ENCODE measurements around the gene LY6G6D.

The LY6G6D gene

DNA sequence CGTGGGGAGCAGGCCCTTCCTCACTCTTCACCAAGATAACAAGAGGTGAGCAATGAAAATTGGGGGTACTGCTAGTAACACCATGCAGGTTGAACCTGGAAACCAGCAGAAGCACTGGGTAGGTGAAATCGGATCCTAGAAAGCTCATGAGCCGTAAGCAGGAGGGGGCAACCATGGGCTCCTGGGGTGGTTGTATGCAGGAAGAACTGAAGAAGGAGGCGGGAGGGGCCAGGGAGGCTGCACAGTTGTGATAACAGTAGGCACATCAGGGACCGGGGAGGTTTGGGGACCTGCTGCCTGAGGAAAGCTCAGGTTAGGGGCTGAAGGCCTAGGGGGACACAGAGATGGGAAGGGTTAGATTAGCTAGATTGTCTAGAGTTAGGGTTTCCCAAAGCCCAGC lies 28.7 kb upstream of the LY6G6D start:
- Histone ChIP-seq H3K27ac (ENCODE audit: low read depth, low read length) (no peak overlapping the region), H3K4me3 (ENCODE audit: low read length) (no peak overlapping the region), H3K27me3 (ENCODE audit: control insufficient read depth, insufficient read depth, low read length) (no peaks in the 10 kb centered on the region), H3K4me1 (ENCODE audit: control insufficient read depth, insufficient read depth, low read length) (no peaks in the 10 kb centered on the region), H3K9ac (ENCODE audit: low read length) (no peak overlapping the region), H3K36me3 (ENCODE audit: control insufficient read depth, insufficient read depth, low read length) (peaks cover 37% of the 10 kb centered on the region)

DNA sequence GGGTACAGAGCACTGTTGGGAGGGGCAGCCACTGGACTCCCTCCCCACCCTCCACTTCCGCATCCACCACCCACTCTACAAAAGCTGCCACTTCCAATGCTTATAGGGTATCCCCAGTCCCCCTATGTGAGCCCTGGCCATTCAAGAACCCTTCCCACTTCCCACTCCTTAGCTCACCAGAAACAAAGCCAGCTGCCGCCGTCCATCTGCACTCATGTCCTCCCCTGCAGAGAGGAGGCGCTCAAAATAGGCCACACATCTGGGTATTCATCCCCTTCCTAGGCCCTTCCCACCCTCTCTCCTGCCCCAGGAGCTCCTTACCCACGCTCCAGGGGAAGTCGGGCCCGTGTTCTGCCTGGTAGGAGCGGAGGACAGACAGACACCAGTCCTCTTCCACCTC lies 27.8 kb upstream of the LY6G6D start:
- no peaks in the 10 kb centered on the region for H3K27me3 ChIP-seq (ENCODE audit: control insufficient read depth, insufficient read depth, low read length)
- no peak overlapping the region for H3K4me3 ChIP-seq (ENCODE audit: low read length)
- H3K9ac ChIP-seq (ENCODE audit: low read length) = no peak overlapping the region
- H3K27ac ChIP-seq (ENCODE audit: low read depth, low read length) = no peak overlapping the region
- H3K4me1 ChIP-seq (ENCODE audit: control insufficient read depth, insufficient read depth, low read length) = no peaks in the 10 kb centered on the region
- peaks cover 41% of the 10 kb centered on the region for H3K36me3 ChIP-seq (ENCODE audit: control insufficient read depth, insufficient read depth, low read length)

DNA sequence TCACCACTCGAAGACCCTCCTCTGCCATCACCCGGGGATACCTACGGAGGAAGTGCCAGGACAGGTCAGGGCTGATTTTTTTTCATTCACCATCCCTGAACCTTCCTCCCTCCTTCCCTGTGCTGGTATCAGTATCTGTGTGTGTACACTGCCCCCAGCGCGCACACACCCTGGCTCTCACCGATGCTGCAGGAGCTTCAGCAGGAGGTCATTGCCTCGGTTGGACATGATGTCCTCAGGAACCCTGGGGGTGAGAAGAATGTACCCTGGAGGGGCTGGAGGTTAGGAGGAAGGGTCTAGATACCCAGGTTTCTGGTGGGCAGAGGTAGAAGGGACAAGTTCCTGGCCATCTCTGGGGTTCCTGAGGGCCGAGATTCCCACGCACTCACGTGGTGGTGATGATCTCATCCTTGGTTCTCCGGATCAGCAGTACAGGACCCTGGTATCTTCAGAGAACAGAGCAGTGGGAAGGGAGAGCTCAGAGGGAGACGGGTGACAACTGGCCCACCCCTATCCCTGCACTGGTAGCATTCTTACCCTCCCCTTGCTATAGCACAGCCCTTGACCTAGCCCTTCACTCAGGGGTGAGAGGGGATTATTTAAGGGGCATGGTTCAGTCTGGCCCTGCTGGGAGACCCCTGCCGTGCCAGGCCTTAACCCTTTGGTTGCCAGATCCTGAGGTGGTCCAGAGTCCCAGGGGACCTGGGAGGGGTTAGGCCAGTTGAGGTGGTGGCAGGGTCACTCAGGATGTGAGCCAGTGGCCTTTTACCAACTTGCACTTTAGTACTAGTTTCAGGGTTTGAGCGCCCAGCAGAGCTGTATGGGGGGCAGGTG lies 27.1 kb upstream of the LY6G6D start:
- no peaks in the 10 kb centered on the region for H3K4me1 ChIP-seq (ENCODE audit: control insufficient read depth, insufficient read depth, low read length)
- H3K27me3 ChIP-seq (ENCODE audit: control insufficient read depth, insufficient read depth, low read length) = no peaks in the 10 kb centered on the region
- H3K27ac ChIP-seq (ENCODE audit: low read depth, low read length) = no peak overlapping the region
- H3K9ac ChIP-seq (ENCODE audit: low read length) = no peak overlapping the region
- peaks cover 43% of the 10 kb centered on the region for H3K36me3 ChIP-seq (ENCODE audit: control insufficient read depth, insufficient read depth, low read length)
- H3K4me3 ChIP-seq (ENCODE audit: low read length) = no peak overlapping the region

DNA sequence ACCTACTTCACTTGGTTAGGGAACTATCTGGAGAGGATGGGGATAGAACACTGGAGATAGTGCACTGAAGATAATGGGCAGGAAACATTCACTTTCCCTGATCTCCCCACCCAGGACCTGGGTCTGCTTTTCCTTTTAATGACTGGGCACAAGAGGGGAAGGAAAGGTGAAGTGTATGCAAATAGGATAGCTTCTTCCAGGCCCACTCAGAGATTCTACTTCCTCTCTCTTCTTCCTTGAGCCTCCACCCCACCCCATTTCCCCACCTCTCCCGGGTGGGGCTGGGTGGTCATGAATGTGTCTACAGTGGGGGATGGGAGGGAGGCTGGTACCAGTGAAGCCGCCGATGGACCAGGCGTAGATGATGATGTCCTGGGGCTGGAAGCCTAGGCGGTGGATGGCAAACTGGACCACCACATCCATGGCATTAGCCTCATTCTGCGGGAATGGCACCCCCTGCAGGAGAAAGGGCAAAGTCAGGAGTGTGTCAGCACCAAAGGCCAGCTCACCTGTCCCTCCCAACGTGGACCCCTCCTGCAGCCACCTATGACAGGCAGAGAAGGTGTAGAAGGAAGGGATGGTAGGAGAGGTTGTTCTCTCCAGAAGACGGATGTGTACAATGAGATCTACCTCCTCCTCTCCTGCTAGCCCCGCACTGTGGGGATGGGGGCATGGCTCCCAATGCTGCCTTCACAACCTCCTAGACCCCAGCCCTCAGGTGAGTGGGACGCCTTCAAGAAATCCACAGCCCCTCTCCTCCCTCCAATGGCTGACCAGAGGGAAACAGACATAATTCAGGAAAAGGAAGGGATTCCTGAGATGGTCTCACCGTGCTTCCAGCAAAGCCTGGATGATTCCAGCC lies 25.7 kb upstream of the LY6G6D start:
- H3K36me3 ChIP-seq (ENCODE audit: control insufficient read depth, insufficient read depth, low read length) = peaks cover 53% of the 10 kb centered on the region
- H3K9ac ChIP-seq (ENCODE audit: low read length) = no peak overlapping the region
- no peak overlapping the region for H3K4me3 ChIP-seq (ENCODE audit: low read length)
- no peaks in the 10 kb centered on the region for H3K27me3 ChIP-seq (ENCODE audit: control insufficient read depth, insufficient read depth, low read length)
- no peak overlapping the region for H3K27ac ChIP-seq (ENCODE audit: low read depth, low read length)
- no peaks in the 10 kb centered on the region for H3K4me1 ChIP-seq (ENCODE audit: control insufficient read depth, insufficient read depth, low read length)

- Histone ChIP-seq H3K4me1 (ENCODE audit: control insufficient read depth, insufficient read depth, low read length) (no peaks in the 10 kb centered on the region), H3K27me3 (ENCODE audit: control insufficient read depth, insufficient read depth, low read length) (no peaks in the 10 kb centered on the region), H3K27ac (ENCODE audit: low read depth, low read length) (no peak overlapping the region), H3K9ac (ENCODE audit: low read length) (no peak overlapping the region), H3K36me3 (ENCODE audit: control insufficient read depth, insufficient read depth, low read length) (peaks cover 59% of the 10 kb centered on the region), H3K4me3 (ENCODE audit: low read length) (no peak overlapping the region)
Observed at GRCh38 chr6:31690231-31691077, 24.7 kb upstream of the LY6G6D start.

- Histone ChIP-seq H3K4me1 (ENCODE audit: control insufficient read depth, insufficient read depth, low read length) (no peaks in the 10 kb centered on the region), H3K27ac (ENCODE audit: low read depth, low read length) (no peak overlapping the region), H3K4me3 (ENCODE audit: low read length) (no peak overlapping the region), H3K36me3 (ENCODE audit: control insufficient read depth, insufficient read depth, low read length) (peaks cover 56% of the 10 kb centered on the region), H3K9ac (ENCODE audit: low read length) (no peak overlapping the region), H3K27me3 (ENCODE audit: control insufficient read depth, insufficient read depth, low read length) (no peaks in the 10 kb centered on the region)
Observed at GRCh38 chr6:31691078-31691463, 24.1 kb upstream of the LY6G6D start.

GRCh38 chr6:31691564-31692108 lies 23.5 kb upstream of the LY6G6D start:
- Histone ChIP-seq H3K36me3 (ENCODE audit: control insufficient read depth, insufficient read depth, low read length) (peaks cover 51% of the 10 kb centered on the region), H3K27me3 (ENCODE audit: control insufficient read depth, insufficient read depth, low read length) (no peaks in the 10 kb centered on the region), H3K9ac (ENCODE audit: low read length) (no peak overlapping the region), H3K4me3 (ENCODE audit: low read length) (no peak overlapping the region), H3K27ac (ENCODE audit: low read depth, low read length) (no peak overlapping the region), H3K4me1 (ENCODE audit: control insufficient read depth, insufficient read depth, low read length) (no peaks in the 10 kb centered on the region)

DNA sequence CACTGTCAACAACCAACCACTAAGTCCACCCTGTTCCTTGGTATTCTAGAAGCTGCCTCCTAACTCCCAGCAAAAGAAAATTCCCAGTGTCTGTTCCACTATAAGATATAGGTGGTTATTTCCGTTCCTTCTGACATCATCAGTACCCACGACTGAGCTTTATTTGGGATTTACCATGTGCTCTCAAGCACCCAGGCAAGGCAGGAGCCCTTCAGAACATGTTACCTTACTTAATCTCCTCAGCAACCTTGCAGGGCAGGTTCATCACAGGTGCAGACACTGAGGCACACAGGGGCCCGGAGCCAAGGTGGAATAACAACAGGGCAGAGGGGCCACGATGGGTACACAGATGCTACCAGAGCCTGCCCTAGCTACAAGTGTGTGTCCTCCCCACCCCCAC lies 22.8 kb upstream of the LY6G6D start:
- Histone ChIP-seq H3K27ac (ENCODE audit: low read depth, low read length) (no peak overlapping the region), H3K4me1 (ENCODE audit: control insufficient read depth, insufficient read depth, low read length) (no peaks in the 10 kb centered on the region), H3K27me3 (ENCODE audit: control insufficient read depth, insufficient read depth, low read length) (no peaks in the 10 kb centered on the region), H3K36me3 (ENCODE audit: control insufficient read depth, insufficient read depth, low read length) (peaks cover 49% of the 10 kb centered on the region), H3K9ac (ENCODE audit: low read length) (no peak overlapping the region), H3K4me3 (ENCODE audit: low read length) (no peak overlapping the region)

- Histone ChIP-seq H3K36me3 (ENCODE audit: control insufficient read depth, insufficient read depth, low read length) (peaks cover 45% of the 10 kb centered on the region), H3K4me3 (ENCODE audit: low read length) (no peak overlapping the region), H3K9ac (ENCODE audit: low read length) (no peak overlapping the region), H3K27me3 (ENCODE audit: control insufficient read depth, insufficient read depth, low read length) (no peaks in the 10 kb centered on the region), H3K27ac (ENCODE audit: low read depth, low read length) (no peak overlapping the region), H3K4me1 (ENCODE audit: control insufficient read depth, insufficient read depth, low read length) (no peaks in the 10 kb centered on the region)
Observed at GRCh38 chr6:31692886-31693285, 22.3 kb upstream of the LY6G6D start.

- Histone ChIP-seq H3K4me3 (ENCODE audit: low read length) (no peak overlapping the region), H3K27ac (ENCODE audit: low read depth, low read length) (no peak overlapping the region), H3K36me3 (ENCODE audit: control insufficient read depth, insufficient read depth, low read length) (peaks cover 39% of the 10 kb centered on the region)
Observed at GRCh38 chr6:31693535-31693934, 21.6 kb upstream of the LY6G6D start.

GRCh38 chr6:31697555-31697954 lies 17.6 kb upstream of the LY6G6D start:
- H3K9ac ChIP-seq (ENCODE audit: low read length) = no peak overlapping the region
- H3K27ac ChIP-seq (ENCODE audit: low read depth, low read length) = no peak overlapping the region
- peaks cover 9% of the 10 kb centered on the region for H3K4me1 ChIP-seq (ENCODE audit: control insufficient read depth, insufficient read depth, low read length)
- no peaks in the 10 kb centered on the region for H3K27me3 ChIP-seq (ENCODE audit: control insufficient read depth, insufficient read depth, low read length)
- H3K36me3 ChIP-seq (ENCODE audit: control insufficient read depth, insufficient read depth, low read length) = peaks cover 29% of the 10 kb centered on the region
- H3K4me3 ChIP-seq (ENCODE audit: low read length) = no peak overlapping the region

More at GRCh38 chr6:31693535-31693934, 21.6 kb upstream of the LY6G6D start:
- Histone ChIP-seq H3K4me1 (ENCODE audit: control insufficient read depth, insufficient read depth, low read length) (no peaks in the 10 kb centered on the region), H3K9ac (ENCODE audit: low read length) (no peak overlapping the region), H3K27me3 (ENCODE audit: control insufficient read depth, insufficient read depth, low read length) (no peaks in the 10 kb centered on the region)

Data from rectal smooth muscle tissue (tissue), 1 donor.